SU-DHL-6 (cell line): ENCODE measurements around the gene TTC12.

Experiments
- EZH2phosphoT487 ChIP-seq: fragments of 200-600 bp; sonication (generic), shearing (Covaris generic); conservative IDR thresholded peaks from 2 replicates; pipeline ENCODE4 v1.6.1; 2018; ENCODE audit warnings: mild to moderate bottlenecking, antibody characterized with exemption, low read length, moderate library complexity, mixed read lengths
- TF ChIP-seq, protein P1 (sequence below): fragments of 200-600 bp; sonication (generic); IDR thresholded peaks from one replicate; pipeline ENCODE4 v1.5.1; 2017; ENCODE audit warnings: antibody characterized with exemption, mild to moderate bottlenecking, low read length, moderate library complexity; ENCODE audit not compliant: insufficient read depth, poor library complexity, severe bottlenecking

DNA sequence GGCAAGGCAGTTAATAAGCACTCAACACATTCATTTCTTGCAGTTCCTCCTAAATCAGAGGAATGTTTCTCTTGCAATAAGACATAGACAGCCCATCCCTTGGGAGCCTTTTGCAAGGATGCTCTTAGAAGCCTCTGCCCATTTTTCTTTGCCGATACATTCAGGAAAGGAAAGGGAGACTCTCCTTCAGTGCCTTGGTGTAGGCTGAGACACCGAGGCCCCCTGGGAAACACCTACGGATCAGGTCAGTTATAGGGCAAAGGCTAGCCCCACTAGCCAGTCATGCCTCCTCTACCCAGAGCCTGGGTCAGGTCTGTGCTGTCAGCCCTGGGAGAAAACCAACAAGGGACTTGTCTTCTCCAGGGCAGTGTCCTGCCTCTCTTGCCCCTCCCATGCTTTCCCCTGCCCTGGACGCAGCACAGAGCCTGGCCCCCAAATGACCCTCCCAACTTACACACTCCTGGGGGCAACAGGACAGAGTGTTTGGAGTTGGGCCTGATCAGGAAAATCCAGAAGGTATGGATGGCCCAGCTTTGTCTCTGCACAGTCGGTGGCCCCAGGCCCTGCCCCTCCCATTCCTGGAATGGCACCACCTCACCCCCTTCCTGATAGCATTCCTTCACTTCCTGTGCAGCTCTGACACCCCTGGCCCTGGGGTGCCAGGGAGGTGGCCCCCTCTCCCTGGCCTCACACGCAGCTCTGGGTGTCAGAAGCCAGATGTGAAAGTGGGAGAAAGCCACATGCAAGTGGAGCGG lies 91.5 kb downstream of the TTC12 start:
- TF ChIP-seq, protein P1, sequence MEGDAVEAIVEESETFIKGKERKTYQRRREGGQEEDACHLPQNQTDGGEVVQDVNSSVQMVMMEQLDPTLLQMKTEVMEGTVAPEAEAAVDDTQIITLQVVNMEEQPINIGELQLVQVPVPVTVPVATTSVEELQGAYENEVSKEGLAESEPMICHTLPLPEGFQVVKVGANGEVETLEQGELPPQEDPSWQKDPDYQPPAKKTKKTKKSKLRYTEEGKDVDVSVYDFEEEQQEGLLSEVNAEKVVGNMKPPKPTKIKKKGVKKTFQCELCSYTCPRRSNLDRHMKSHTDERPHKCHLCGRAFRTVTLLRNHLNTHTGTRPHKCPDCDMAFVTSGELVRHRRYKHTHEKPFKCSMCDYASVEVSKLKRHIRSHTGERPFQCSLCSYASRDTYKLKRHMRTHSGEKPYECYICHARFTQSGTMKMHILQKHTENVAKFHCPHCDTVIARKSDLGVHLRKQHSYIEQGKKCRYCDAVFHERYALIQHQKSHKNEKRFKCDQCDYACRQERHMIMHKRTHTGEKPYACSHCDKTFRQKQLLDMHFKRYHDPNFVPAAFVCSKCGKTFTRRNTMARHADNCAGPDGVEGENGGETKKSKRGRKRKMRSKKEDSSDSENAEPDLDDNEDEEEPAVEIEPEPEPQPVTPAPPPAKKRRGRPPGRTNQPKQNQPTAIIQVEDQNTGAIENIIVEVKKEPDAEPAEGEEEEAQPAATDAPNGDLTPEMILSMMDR = no peak
- TF ChIP-seq EZH2phosphoT487 = no peak
